Amygdala (tissue), 56 donors: Measurements from ENCODE around the gene HDAC9.

Experiments used
- DNase-seq, 56 donors: peaks; one replicate each; lab custom pipeline; 2025; lab: John Stamatoyannopoulos, UW

Gene HDAC9

DNA sequence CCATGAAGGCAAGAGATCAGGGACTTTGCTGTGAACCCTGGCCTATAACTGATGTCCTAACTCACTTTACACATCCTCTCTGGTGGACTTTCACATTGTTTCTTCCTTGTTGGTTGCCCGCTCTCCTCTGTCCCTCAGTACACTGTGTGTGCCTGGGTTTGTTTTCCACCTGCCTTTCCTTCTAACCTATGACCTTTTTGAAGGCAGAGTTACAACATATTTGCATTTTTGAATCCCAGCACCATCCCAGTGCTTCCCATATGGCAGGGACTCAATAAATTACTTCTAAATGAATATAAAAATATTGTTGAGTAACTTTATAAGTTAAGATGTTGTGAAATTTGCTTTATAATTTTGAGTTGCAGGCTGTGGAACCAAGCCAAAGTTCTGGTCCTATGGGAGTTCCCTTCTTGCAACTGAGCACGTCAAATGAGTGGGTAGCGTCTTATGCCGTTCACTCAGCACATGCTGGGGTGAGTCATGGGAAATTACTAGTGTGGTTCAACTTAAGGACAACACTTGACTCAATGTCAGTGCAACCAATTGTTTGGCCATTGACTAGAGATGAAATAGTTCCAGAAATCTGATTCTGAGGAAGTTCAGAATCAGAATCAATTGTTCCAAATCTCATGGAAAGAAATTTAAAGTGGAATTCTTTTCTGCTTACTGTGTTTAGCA is 370.9 kb downstream of the HDAC9 start:
- DNase-seq = no peak

DNA sequence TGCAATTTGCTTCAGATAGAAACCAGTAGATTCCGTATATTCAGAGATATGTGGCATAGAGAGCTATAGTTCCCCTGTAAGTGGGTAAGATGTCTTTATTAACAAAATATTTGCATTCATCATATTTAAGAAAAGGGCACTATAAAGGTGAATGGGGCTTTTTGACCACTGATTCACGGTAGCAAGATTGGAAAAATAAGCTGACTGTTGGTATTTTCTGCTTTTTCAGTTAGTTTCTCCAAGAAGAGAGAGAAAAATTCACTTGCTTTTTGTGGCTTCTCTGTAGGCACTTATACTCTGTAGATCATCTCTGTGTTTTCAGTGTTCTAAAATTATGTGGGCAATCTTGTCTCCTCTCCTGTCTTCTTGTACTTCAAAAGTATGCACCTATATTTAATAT is 376.8 kb downstream of the HDAC9 start:
- DNase-seq = no peak

DNA sequence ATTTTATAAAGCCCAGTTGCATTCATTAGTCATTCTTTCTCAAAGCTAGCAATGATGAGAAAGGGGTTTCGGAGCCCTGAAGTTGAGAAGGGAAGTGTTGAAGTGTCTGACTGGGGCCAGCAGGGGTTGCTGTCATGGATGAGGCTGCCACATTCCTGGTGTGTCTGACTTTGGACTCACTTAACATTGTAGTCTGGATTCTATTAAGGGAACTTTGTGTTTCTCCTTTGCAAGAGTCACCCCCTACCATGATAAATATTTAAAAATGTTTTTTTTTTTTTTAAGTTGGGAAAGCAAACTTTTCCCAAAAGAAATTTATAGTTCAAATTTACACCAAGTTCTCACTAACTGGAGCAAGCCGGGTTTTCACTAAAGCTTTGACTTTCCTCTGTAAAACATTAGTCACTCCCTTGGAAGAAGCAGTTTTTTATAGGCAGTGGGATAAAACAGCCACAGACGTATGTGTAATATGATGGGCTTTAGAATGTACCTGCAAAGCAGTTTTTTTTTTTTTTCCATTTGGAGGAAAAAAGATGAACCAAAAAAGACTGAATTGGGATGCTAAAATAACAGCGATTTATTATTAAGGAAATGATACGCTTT is 378.3 kb downstream of the HDAC9 start:
- no peak for DNase-seq

DNA sequence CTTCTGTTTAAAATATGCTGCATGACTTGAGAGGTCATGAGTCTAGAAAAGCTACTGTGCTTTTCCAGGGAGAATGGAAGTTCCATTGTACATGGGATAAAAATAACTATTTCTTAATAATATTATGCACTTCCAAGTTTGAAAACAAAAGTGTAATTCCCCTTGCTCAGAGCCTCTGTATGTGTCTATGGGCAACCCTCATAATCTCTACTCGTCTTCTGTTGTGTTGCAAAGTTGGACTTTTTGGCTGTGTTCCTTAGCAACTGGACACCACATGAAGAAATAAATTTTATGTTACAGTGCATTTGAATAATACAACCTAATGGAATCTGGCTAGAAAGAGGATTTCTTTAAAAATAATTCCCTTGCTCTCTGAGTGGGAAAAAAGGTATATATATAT is 379.3 kb downstream of the HDAC9 start:
- DNase-seq = no peak

DNA sequence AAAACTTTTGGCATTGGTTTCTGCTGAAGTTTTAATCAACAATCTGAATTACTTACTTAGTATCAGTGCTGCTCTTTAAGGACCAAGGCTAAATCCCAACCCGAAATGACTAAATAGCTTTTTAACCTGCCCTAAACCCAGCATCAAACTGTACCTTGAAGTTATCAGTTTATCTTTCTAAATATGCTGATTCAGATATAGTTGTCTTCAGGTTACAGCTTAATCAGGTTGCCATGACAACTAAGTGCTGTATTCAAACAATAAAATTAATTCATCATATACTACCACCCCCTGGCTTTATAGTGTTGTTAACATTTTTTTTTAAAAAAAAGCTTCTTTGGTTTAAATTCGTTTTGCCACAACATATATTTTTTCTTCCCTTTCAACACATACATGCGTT is 382.3 kb downstream of the HDAC9 start:
- no peak for DNase-seq

DNA sequence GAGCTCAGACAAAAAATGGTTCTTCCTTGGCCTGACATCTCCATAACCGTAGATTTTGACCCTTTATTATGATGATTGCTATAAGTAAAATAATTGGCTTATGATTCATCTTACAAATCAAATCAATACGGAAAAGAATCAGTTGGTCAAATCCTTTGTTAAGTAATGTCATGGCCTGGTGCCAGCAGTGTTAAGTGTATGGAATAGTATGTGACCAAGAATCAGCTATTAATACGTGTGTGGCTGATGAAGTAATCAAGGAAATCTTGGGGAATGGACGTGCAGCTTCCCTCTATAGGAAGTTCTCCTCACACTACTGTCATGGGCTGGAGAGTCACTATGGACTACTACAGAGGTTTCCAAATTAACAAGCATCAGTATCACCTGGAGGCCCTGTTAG is 391.3 kb downstream of the HDAC9 start:
- DNase-seq = no peak

DNA sequence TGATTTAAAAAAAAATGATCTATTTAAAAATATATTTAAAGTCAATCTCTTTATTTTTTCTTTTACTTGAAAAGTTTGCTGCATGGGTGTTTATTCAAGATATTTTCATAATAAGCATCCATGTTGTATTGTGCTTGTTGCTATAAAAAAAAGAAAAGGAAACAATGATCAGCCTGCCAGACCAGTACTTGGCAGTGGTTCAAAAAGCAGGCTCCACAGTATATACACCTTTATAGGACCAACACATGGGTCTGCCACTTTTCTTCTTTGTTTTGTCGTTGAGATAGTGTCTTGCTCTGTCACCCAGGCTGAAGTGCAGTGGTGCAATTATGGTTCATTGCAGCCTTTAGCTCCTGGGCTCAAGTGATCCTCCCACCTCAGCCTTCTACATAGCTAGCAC is 393.9 kb downstream of the HDAC9 start:
- no peak for DNase-seq

DNA sequence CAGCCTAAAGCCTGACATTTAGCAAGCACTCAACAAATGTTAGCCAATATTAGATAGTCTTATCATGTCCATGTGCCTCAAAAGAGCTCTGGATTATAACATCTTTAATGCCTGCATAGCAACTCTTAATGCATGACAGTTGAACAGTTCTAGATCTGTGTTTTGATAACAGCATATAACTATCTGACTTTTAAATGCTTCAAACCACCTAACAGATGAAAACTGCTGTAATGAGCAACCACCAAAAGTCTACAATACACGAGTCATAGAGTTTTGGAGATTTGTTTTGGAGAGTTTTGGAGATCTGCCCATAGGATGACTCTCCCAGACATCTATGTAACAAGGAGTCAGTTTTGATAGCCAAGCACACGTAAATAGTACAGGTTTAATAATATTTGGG is 394.6 kb downstream of the HDAC9 start:
- no peak for DNase-seq

DNA sequence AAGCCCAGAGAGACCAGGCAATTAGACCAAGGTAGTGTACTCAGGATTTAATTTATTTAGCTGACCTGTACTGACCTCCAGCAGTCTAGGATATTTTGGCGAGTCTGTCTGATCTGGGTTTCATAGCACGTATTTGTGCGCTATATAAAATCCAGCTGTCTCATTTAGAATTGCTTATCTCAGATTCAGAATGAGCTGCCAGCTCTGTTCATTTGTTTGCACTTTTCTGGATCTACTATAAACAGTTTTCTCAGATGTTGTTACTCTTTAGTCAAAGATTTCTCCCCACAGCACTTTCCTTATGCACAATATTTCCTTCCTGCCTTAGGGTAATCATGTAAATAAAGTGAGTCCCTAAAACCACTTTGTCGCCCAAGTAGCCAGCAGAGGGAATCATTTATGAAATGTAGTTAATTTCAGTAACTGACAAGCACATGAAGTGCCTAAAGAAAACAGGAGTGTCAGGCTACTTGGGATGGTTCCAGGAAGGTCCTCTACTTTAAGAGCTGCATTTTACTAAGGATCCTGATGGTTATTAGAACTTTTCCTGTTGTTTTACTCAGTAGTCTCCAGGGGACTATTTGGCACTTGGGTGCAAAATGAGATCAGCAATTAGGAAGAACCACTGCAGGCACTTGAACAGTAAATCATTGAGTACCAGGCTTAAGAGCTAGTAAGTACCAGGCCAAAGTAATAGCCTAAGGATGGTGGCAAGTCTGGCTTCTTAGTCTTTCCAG is 395.5 kb downstream of the HDAC9 start:
- no peak for DNase-seq

DNA sequence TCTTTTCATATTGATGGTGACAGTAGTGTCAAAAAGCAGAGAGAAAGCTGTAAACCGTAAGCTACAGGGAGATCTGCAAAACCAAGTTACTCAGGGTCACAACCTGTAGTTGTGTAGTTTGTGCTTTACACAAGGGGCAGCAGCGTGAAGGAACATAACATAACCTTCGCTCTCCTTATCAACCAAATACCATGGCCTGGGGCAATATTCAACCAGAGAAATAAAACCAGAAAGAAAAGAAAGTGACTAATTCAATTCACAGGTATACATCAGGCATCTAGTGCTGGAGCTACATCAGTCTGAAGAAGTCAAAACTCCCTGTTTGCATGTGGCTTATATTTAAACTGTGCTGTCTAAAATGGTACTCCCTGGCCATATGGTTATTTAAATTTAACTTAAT is 397.6 kb downstream of the HDAC9 start:
- no peak for DNase-seq

DNA sequence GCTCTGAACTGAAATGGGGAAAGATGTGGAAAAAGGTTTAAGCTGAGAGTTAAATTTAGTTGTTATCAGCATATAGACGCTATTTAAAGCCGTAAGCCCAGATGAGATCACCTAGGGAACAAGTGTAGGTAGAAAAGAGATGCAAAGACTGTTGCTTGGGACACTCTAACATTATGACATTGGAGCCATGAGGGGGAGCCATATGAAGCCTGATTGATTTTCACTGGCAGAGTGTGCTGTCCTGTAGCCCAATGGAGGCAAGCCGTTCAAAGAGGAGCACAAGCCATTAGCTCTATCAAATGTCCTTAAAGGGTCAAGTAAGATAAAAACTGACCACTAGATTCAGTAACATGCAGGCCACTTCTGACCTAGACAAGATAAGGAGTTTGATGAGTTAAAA is 398.6 kb downstream of the HDAC9 start:
- DNase-seq = no peak

DNA sequence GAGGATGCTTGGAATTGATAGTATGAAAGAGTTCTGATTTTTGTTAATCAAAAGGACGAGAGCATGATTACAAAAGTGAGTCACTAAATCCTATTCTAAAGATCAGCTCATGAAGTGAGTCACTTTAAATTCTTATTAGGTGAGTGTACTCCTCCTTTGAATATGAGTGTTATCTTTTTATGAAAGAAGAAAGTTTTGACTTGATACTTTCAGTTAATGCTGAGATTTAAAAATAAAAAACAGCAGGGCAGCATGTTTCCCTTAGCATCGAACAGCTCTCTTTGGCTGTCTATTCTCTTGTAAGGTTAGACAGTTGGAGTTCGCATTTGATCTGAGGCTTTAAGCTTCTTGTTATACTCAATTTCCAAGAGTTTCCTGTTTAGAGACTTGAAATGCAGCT is 399.9 kb downstream of the HDAC9 start:
- no peak for DNase-seq

DNA sequence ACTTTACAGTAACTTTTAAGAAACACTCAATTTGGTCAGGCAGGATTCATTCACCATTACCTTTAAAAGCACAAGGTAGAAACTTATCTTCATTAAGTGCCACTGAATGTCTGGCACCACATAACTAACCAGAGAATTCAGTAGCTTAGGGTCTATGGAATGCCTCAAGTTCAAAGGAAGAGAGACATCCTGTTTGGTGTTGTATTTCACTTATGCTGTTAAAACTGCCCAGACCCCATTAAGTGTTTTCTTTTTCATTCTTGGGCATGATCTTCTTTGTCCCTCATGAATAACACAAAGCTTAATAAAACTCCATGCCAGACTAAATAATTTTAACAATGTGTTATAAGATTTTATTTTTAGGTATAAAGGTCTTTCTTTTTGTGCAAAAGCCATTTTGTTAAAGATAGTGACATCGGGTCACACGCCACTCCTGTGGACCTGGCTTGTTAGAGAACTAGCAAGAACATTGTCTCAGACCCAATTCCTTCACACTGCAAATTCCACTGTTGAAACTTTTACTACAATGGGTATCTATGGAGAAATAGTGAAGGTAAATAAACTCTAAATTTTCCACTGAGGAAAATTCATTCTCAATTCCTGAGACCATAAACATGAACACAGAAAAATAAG is 400.9 kb downstream of the HDAC9 start:
- DNase-seq = no peak

DNA sequence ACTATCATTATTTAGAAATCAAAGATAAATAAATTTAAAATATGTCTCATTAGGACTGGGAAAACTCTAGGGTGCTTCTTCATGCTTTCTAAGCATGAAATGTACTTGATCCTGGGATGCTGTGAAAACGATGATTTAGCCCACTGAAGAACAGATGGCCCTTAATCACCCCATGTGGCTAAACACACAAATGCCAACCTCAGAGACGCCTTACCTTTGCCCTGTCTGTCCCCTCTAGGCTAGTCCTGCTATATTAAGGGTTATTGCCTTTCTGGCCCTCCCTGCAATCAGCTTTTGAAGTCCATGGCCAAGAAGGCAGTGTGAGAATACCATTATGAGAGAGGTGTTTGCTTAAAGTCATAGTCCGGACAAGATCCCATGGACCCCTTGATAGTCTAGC is 404.7 kb downstream of the HDAC9 start:
- no peak for DNase-seq

DNA sequence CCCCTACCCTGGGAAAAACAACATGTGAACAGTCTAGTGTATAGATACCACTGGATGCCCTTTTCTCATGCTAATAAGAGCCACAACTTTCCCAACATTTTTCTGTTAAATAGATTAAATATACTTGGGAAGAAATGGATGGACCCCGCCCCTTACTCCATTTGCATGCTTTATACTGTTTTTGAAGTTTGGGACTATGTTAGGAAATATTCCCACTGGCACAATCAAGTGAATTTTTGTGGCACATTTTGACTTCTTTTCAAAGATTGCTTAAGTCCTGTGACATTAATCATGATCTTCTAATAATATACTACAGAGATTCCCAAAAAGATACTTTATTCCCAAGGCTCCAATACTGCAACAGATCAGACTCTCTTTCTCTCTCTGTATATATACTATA is 405.3 kb downstream of the HDAC9 start:
- DNase-seq = no peak

DNA sequence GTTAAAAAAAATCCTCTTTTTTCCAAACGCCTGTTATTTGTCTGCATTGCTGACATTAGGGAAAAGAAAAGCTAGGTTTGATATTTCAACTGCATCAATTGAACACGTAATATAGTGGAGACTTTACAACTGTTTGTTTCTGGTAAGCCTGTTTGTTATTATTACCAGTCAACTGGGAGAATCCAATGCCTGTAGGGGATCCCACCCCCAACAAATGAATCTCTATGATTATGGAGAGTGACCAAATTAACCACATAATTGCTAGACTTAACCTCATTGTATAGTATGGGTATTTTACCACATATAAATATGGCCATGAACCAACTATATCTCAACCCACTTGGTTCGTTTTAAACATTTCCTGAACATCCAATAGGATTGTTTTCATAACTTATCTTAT is 405.8 kb downstream of the HDAC9 start:
- DNase-seq = no peak

DNA sequence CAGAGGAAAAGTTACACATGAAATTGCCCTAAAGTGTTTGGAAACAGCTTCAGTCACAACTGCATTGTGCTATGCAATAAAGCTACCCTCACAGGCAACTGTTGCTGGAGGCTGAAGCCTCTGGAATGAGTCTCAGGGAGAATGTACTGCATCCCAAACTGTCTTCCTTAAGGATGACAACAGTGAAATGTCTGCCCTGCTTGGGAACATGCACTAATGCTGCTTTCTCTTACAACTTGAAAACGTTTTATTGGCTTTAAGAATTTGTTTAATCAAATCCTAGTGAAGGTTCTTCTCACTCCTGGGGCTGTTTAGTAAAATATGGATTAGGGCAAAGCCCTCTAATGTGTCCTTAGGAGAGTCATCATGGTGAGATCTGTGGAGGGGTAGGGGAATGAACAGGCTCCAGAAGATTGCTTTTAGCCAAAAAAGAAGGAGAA is 406.5 kb downstream of the HDAC9 start:
- DNase-seq = no peak

DNA sequence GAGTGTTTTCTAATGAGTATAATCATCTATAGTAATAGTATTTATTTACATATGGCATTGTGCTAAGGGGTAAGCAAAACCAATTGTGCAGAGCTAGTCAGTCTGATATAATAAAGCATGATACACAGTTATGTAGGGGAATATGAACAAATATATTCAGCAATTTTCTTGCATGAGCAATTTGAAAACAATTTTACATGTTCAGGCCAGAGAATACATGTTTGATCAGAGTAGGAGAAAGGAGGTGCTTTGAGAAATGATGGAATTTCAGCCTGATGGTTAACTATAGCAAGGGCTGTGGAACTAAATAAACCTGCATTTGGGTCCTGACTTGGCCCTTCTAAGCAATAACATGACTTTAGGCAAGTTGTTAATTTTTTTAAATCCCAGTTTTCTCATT is 407.3 kb downstream of the HDAC9 start:
- no peak for DNase-seq

DNA sequence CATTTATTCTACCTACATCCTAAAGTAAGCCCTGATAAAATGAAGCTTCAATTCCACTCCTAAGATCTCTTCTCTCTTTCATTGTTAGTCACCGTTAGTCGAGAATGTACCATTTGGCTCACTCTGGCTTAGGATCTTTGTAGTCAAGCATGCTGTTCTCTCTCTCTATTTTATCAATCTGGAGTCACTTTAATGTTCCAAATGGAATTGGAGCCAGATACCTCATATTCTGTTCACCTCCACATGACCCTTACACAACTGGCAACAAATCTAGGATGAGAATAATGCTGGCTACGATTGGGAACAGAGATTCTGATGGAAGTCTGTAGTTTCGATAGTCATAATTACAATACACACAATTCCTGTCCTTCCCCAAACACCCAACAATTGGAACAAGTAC is 408.1 kb downstream of the HDAC9 start:
- no peak for DNase-seq

DNA sequence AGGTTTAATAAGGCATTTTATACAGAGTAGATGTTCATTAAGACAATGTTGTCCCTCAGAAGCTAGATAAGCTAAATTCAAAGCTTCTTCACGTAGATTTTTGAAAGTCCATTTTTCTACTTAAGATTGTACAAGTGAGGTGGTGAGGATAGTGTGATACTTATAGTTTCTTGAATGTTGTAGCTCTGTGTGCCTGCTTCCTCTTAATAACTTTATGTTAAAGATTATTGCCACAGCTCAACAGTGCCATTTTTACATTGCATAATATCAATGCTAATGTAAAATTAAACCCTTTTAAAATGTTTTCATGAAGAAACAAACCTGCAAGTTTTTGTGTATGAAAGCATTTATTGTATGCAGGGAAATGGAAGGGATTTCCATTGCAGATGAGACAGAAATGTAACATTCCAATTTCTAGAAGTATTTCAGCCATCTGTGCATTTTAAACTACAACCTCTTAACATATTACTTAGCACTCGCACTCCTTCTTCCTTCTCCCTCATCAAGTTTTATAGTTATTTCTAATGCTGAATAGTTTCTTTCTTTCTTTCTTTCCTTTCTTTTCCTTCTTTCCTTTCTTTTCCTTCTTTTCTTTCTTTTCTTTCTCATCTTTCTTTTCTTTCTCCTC is 409.9 kb downstream of the HDAC9 start:
- DNase-seq = no peak

DNA sequence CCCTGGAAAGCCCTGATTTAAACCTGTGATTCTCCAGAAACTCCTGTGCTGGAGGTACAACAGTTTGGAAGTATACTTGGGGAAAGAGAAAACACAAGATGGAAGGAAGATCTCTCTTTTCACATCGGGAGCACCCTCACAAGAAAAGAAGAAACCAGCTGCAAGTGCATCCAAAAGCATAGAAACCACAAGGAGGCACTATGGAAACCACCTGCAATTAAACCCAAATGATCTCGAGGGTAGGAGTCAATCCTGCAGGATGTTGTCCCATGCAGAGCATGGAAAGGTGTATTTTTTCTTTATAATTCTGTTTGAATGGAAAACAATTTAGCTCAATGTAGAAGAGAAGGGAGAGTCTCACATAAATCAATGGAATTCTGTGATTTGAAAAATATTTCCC is 411.4 kb downstream of the HDAC9 start:
- no peak for DNase-seq
